Cardiac fibroblast (primary cell): ENCODE results near the gene ZMYND12.
"Not testable (repeated sequence)": the region's sequence is repeated elsewhere in the genome, so short reads cannot be mapped to it uniquely, and the experiment has no call there.

Experiments
- DNase-seq, 2 donors: peaks; one replicate each; pipeline versions ENCODE4 v3.0.0 to v3.0.0-alpha.2; 2010; ENCODE audit warnings: low read depth in 2 of 2
- H3K4me3 ChIP-seq, 2 donors: replicated peaks in 1 of 2; 1 replicate in 1 of 2; 2 replicates in 1 of 2; pipeline ENCODE4 v1.5.1; 2011; ENCODE audit warnings: low read depth in 2 of 2, low read length in 2 of 2, mild to moderate bottlenecking in 2 of 2, moderate library complexity in 1 of 2
- TF ChIP-seq, protein P1 (sequence below): IDR thresholded peaks from one replicate; pipeline ENCODE4 v1.5.1; 2011; ENCODE audit warnings: low read depth, mild to moderate bottlenecking, low read length, inconsistent platforms

Gene ZMYND12

DNA sequence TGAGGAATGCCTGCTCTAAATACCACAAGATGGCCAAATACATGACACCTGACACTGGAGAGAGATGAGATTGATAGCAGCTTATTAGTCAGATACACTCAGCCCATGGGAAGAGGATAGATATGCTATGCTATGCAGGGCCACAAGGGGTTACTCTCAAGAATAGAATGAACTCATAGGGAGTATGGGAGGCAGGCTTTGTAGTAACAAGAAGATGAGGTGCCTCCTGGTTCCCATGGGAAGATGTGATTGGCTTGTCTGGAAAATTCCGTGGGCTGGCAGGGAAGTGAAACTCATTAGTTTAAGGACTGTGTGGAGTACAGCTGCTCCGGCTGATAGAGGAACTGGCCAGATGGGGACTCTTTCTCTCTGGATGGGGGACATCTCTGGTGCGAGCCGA, 23.8 kb upstream of the ZMYND12 start:
- TF ChIP-seq, protein P1, sequence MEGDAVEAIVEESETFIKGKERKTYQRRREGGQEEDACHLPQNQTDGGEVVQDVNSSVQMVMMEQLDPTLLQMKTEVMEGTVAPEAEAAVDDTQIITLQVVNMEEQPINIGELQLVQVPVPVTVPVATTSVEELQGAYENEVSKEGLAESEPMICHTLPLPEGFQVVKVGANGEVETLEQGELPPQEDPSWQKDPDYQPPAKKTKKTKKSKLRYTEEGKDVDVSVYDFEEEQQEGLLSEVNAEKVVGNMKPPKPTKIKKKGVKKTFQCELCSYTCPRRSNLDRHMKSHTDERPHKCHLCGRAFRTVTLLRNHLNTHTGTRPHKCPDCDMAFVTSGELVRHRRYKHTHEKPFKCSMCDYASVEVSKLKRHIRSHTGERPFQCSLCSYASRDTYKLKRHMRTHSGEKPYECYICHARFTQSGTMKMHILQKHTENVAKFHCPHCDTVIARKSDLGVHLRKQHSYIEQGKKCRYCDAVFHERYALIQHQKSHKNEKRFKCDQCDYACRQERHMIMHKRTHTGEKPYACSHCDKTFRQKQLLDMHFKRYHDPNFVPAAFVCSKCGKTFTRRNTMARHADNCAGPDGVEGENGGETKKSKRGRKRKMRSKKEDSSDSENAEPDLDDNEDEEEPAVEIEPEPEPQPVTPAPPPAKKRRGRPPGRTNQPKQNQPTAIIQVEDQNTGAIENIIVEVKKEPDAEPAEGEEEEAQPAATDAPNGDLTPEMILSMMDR: peak; percentile 22
- DNase-seq: peak in 1 of 2 donors; percentile 26
- no peak overlapping the region for H3K4me3 ChIP-seq

DNA sequence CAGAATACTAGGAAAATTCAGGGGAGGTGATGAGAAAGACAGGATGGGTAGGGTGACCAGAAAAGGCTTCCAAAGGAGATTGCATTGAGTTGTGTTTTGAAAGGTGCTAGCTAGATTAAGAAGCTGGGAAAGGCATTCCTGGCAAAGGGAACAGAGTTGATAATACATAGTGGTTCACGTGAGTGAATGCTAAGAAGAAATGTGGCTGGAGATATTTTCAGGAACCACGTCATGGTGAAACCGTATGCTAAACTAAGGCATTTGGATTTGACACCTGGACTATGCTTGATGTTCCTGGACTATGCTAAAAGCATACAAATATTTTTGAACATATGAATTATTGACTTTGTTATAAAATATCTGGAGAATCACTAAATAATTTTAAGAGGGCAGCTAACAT, 22.0 kb upstream of the ZMYND12 start:
- H3K4me3 ChIP-seq: no peak overlapping the region
- DNase-seq: no peak
- TF ChIP-seq, protein P1: no peak

DNA sequence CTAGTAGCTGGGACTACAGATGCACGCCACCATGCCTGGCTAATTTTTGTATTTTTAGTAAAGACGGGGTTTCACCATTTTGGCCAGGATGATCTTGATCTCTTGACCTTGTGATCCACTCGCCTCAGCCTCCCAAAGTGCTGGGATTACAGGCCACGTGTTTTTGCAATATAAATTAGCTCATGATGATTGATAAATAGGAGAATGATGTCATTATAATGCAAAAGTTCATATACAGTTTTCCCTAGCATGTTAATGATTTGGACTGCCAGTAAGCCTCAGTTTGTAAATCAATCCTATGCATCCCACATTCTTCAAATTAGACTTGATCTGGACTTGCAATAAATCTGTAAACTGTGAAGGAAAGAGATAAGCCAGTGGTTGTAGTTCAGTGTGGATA, 21.5 kb upstream of the ZMYND12 start:
- not testable (repeated sequence) for DNase-seq, H3K4me3 ChIP-seq

DNA sequence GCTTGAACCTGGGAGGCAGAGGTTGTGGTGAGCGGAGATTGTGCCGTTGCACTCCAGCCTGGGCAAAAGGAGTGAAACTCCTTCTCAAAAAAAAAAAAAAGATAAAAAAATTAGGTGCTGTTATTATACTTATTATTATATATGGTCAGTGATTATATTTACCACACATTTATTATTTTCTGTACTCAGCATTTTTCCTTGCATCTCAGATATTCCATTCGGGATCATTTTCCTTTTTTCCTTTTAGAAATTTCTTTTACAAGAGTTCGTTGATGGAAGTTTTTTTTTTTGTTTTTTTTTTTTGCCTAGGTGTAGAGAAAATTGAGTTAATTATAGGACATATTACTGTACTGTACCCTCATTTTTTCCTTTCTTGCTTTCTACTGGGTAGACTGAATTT, 20.8 kb upstream of the ZMYND12 start:
- no peak overlapping the region for H3K4me3 ChIP-seq
- DNase-seq: no peak

DNA sequence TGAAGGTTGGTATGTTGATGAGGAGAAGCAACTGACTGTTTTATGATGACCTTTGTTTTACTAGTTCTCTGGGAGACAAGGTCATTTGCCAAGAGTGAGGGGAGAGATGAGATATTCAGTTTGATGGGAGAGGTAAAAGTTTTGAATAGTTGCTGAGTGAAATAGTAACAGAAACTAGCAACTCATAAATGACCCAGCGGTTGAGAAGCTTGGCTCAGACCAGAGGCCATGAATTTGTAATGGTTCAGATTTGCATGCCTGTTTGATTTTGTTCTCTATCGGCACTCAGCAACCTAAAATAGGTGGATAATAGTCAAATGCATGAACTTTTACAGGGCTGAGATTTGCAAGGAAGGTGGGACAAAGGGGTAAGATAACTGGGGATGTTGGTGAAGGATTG, 13.9 kb upstream of the ZMYND12 start:
- TF ChIP-seq, protein P1: no peak
- no peak for DNase-seq
- no peak overlapping the region for H3K4me3 ChIP-seq

More for the DNA sequence above, 20.8 kb upstream of the ZMYND12 start:
- TF ChIP-seq, protein P1: no peak

DNA sequence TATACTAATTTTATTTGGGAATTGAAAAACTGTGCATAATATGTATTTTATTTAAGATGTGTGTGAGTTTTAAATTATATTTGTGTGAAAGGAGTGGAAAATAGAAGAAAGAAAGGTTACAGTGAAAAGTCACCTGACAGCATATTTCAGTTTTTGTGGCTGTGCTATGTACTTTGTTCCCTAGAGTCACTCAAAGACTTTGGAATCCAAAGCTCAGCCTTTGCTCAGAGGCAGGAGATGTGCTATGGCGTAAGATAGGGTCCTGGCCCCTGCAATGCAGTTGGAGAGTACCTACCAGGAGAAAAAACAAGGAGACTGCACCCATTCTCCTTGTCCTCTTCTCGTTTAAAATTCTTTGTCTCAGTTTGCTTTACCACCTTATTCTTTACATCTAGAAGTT, 10.2 kb upstream of the ZMYND12 start:
- TF ChIP-seq, protein P1: no peak

DNA sequence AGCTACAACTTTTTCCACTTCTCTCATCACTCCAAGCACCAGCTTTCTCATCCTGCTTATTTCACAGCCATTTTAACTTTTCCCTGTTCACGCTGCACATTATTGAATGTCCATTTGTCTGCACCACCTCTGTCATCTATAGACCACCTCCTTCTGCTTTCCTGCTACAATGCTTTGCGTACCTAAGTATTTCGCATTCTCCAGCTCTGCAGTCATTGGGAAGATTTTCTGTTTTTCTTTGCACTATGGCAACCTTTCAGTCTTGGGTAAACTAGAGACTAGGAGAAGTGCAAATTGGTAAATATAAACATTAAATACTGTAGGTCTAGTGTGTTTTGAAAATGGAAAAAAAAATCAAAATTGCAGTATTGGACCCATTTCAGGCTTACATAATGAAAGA, 8.1 kb upstream of the ZMYND12 start:
- TF ChIP-seq, protein P1: no peak
- no peak overlapping the region for H3K4me3 ChIP-seq
- DNase-seq: no peak

More for the DNA sequence above, 10.2 kb upstream of the ZMYND12 start:
- H3K4me3 ChIP-seq: no peak overlapping the region
- no peak for DNase-seq
